GM12801 (cell line): Measurements from ENCODE around the gene ING3.

Experiments
- CTCF ChIP-seq: IDR thresholded peaks from one replicate; pipeline ENCODE4 v1.5.1; 2011; ENCODE audit warnings: control low read depth; ENCODE audit not compliant: insufficient read length; ENCODE audit errors: extremely low read depth

The ING3 gene

GRCh38 chr7:120964088-120964487 lies 13.5 kb downstream of the ING3 start:
- TF ChIP-seq CTCF, result no peak

GRCh38 chr7:120966961-120967360 lies 16.4 kb downstream of the ING3 start:
- TF ChIP-seq CTCF, result no peak

- no peak for TF ChIP-seq CTCF
These were observed 23.3 kb downstream of the ING3 start for GRCh38 chr7:120973849-120974248.

- no peak for TF ChIP-seq CTCF
These were observed 29.4 kb downstream of the ING3 start for GRCh38 chr7:120979765-120980499.

GRCh38 chr7:120981117-120981516 lies 30.5 kb downstream of the ING3 start:
- TF ChIP-seq CTCF, result no peak

GRCh38 chr7:120981888-120982615 lies 31.5 kb downstream of the ING3 start:
- TF ChIP-seq CTCF, result no peak

GRCh38 chr7:120984406-120984805 lies 33.8 kb downstream of the ING3 start:
- TF ChIP-seq CTCF, result no peak
